OCI-LY1 (cell line): ENCODE results near the gene ILF2.

Experiments used
- H2AFZ ChIP-seq: fragments of 200-600 bp; sonication (generic), shearing (Covaris generic); 2 replicates; pipeline ENCODE4 v1.6.0; 2014; ENCODE audit warnings: antibody characterized with exemption, mild to moderate bottlenecking, low read length
- H3F3A ChIP-seq: fragments of 200-600 bp; sonication (generic), shearing (Covaris generic); 2 replicates; pipeline ENCODE4 v1.6.0; 2014; ENCODE audit warnings: mild to moderate bottlenecking, antibody characterized with exemption, low read length, moderate library complexity; ENCODE audit not compliant: insufficient read depth
- H3K27ac ChIP-seq: fragments of 200-600 bp; sonication (generic); 2 replicates; pipeline ENCODE4 v1.5.1; 2014; ENCODE audit warnings: low read length, mixed run types, mild to moderate bottlenecking, low read depth; ENCODE audit not compliant: poor library complexity, severe bottlenecking
- H3K27me3 ChIP-seq: fragments of 200-600 bp; sonication (generic); 2 replicates; pipeline ENCODE4 v1.6.0; 2014; ENCODE audit warnings: antibody characterized with exemption, mild to moderate bottlenecking, low read length, moderate library complexity; ENCODE audit not compliant: insufficient read depth
- H3K36me3 ChIP-seq: fragments of 200-600 bp; sonication (generic); 2 replicates; pipeline ENCODE4 v1.6.1; 2014; ENCODE audit warnings: mild to moderate bottlenecking, antibody characterized with exemption, low read length, moderate library complexity, mixed read lengths; ENCODE audit not compliant: insufficient read depth
- H3K4me1 ChIP-seq: fragments of 200-600 bp; sonication (generic); 2 replicates; pipeline ENCODE4 v1.5.1; 2014; ENCODE audit warnings: mild to moderate bottlenecking, low read length, moderate library complexity; ENCODE audit not compliant: insufficient read depth, severe bottlenecking
- H3K4me2 ChIP-seq: fragments of 200-600 bp; sonication (generic), shearing (Covaris generic); 2 replicates; pipeline ENCODE4 v1.6.1; 2014; ENCODE audit warnings: low read length
- H3K4me3 ChIP-seq: fragments of 200-600 bp; sonication (generic); 2 replicates; pipeline ENCODE4 v1.5.1; 2014; ENCODE audit warnings: low read length, low read depth, mild to moderate bottlenecking, mixed read lengths; ENCODE audit not compliant: poor library complexity, severe bottlenecking
- H3K79me2 ChIP-seq: fragments of 200-600 bp; shearing (Covaris generic); 2 replicates; pipeline ENCODE4 v1.6.1; 2016; ENCODE audit warnings: mixed run types, low read length, mixed read lengths; ENCODE audit not compliant: insufficient read depth
- H3K9ac ChIP-seq: fragments of 200-600 bp; sonication (generic), shearing (Covaris generic); 2 replicates; pipeline ENCODE4 v1.6.1; 2014; ENCODE audit warnings: mild to moderate bottlenecking, low read length, mixed read lengths
- H3K9me2 ChIP-seq: fragments of 200-600 bp; sonication (generic), shearing (Covaris generic); 2 replicates; pipeline ENCODE4 v1.6.1; 2014; ENCODE audit warnings: low read depth, mild to moderate bottlenecking, low read length, mixed read lengths
- H3K9me3 ChIP-seq: fragments of 200-600 bp; shearing (Covaris generic); 2 replicates; pipeline ENCODE4 v1.6.1; 2014; ENCODE audit warnings: low read length, mixed read lengths
- H4K20me1 ChIP-seq: fragments of 200-600 bp; sonication (generic), shearing (Covaris generic); 2 replicates; pipeline ENCODE4 v1.6.0; 2016; ENCODE audit warnings: mild to moderate bottlenecking, low read length; ENCODE audit not compliant: insufficient read depth
- EZH2 ChIP-seq: fragments of 200-600 bp; sonication (generic), shearing (Covaris generic); IDR thresholded peaks from 2 replicates; pipeline ENCODE4 v1.8.0; 2017; ENCODE audit warnings: borderline replicate concordance, mixed run types, mild to moderate bottlenecking, antibody characterized with exemption, low read length, moderate library complexity, mixed read lengths
- TF ChIP-seq, protein P1 (sequence below): fragments of 200-600 bp; sonication (generic), shearing (Covaris generic); IDR thresholded peaks from 2 replicates; pipeline ENCODE4 v1.5.1; 2017; ENCODE audit warnings: mild to moderate bottlenecking, antibody characterized with exemption, low read length, moderate library complexity, mixed read lengths

ILF2 gene

GRCh38 chr1:153652805-153653500, 17.8 kb downstream of the ILF2 start:
- Histone ChIP-seq H3K9me3 (no peaks in the 10 kb centered on the region), H3K27me3 (no peaks in the 10 kb centered on the region), H3K27ac (no peak overlapping the region), H3K4me1 (peaks cover 9% of the 10 kb centered on the region), H4K20me1 (no peaks in the 10 kb centered on the region), H3K36me3 (no peaks in the 10 kb centered on the region), H2AFZ (peak overlapping the region; percentile 100), H3F3A (peaks cover 6% of the 10 kb centered on the region; the same call in 1 of the 2 replicates), H3K9ac (no peak overlapping the region), H3K9me2 (no peaks in the 10 kb centered on the region), H3K4me3 (no peak overlapping the region), H3K4me2 (no peak overlapping the region), H3K79me2 (no peaks in the 10 kb centered on the region)
- no peak for TF ChIP-seq EZH2
- TF ChIP-seq, protein P1, sequence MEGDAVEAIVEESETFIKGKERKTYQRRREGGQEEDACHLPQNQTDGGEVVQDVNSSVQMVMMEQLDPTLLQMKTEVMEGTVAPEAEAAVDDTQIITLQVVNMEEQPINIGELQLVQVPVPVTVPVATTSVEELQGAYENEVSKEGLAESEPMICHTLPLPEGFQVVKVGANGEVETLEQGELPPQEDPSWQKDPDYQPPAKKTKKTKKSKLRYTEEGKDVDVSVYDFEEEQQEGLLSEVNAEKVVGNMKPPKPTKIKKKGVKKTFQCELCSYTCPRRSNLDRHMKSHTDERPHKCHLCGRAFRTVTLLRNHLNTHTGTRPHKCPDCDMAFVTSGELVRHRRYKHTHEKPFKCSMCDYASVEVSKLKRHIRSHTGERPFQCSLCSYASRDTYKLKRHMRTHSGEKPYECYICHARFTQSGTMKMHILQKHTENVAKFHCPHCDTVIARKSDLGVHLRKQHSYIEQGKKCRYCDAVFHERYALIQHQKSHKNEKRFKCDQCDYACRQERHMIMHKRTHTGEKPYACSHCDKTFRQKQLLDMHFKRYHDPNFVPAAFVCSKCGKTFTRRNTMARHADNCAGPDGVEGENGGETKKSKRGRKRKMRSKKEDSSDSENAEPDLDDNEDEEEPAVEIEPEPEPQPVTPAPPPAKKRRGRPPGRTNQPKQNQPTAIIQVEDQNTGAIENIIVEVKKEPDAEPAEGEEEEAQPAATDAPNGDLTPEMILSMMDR: no peak

GRCh38 chr1:153651771-153652170, 19.0 kb downstream of the ILF2 start:
- Histone ChIP-seq H3K4me2 (no peak overlapping the region), H3K4me1 (peaks cover 6% of the 10 kb centered on the region), H3F3A (peaks cover 6% of the 10 kb centered on the region; the same call in 1 of the 2 replicates), H3K9me3 (no peaks in the 10 kb centered on the region), H3K27me3 (no peaks in the 10 kb centered on the region), H3K4me3 (no peak overlapping the region), H3K27ac (no peak overlapping the region), H3K79me2 (no peaks in the 10 kb centered on the region), H4K20me1 (no peaks in the 10 kb centered on the region), H3K9me2 (no peaks in the 10 kb centered on the region), H2AFZ (no peak overlapping the region), H3K9ac (no peak overlapping the region), H3K36me3 (peaks cover 6% of the 10 kb centered on the region)
- no peak for TF ChIP-seq EZH2
- TF ChIP-seq, protein P1: no peak

- no peak overlapping the region for H2AFZ ChIP-seq
- H3K9me3 ChIP-seq: no peaks in the 10 kb centered on the region
- H3K9me2 ChIP-seq: no peaks in the 10 kb centered on the region
- no peak overlapping the region for H3K4me3 ChIP-seq
- TF ChIP-seq EZH2: no peak
- TF ChIP-seq, protein P1: no peak
- H3F3A ChIP-seq: peaks cover 6% of the 10 kb centered on the region; the same call in 1 of the 2 replicates
- peaks cover 25% of the 10 kb centered on the region for H3K36me3 ChIP-seq
- no peaks in the 10 kb centered on the region for H3K27me3 ChIP-seq
- H3K9ac ChIP-seq: no peak overlapping the region
- no peaks in the 10 kb centered on the region for H3K79me2 ChIP-seq
- no peaks in the 10 kb centered on the region for H4K20me1 ChIP-seq
- no peak overlapping the region for H3K27ac ChIP-seq
- no peak overlapping the region for H3K4me2 ChIP-seq
- H3K4me1 ChIP-seq: peaks cover 6% of the 10 kb centered on the region
Measured at GRCh38 chr1:153649863-153650235, 20.9 kb downstream of the ILF2 start.
